ENCODE data around the gene ATXN10. TPM values are rescaled to one million over a fixed set of nuclear protein-coding genes. Genes with fewer than 3 reads are reported as not detected.
"Not testable (repeated sequence)": the region's sequence is repeated elsewhere in the genome, so short reads cannot be mapped to it uniquely, and the experiment has no call there.

The ATXN10 gene
- total RNA-seq, 1 donor from 2014 or later = 193 TPM

DNA sequence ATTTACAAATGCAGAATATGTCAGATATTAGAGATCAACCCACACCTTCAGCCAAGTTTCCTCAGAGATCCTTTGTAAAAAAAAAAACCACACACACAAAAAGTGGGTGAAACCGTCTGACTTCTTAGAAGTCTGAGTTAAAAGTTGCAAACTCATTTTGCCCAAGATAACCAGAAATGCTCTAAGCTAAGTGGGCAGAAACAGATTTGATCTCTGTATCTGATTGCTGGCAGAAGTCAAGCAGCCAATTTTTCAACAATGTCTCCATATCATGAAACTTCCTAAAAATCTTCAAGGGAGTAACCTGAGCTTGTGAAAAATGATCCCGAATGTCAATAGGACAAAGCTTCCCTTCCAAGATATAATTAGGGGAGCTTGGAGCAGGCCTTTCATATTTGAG, 28.6 kb upstream of the ATXN10 start:
- no peak for DNase-seq (ENCODE audit: low spot score)

DNA sequence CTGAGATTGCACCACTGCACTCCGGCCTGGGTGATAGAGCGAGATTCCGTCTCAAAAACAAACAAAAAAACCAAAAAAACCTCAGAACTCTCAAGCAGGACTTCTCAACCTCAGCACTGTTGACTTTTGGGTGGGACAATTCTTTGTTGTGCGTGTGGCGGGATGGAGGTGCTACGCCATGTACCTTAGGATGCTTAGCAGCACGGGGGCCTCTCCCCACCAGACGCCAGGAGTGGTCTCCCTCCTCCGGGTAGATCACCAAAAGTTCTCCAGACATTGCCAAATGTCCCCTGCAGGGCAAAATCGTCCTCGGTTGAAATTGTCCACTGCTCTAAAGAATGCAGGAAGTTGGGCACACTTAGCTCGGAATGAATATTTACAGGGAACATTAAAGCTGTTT, 26.9 kb upstream of the ATXN10 start:
- DNase-seq (ENCODE audit: low spot score) = no peak

DNA sequence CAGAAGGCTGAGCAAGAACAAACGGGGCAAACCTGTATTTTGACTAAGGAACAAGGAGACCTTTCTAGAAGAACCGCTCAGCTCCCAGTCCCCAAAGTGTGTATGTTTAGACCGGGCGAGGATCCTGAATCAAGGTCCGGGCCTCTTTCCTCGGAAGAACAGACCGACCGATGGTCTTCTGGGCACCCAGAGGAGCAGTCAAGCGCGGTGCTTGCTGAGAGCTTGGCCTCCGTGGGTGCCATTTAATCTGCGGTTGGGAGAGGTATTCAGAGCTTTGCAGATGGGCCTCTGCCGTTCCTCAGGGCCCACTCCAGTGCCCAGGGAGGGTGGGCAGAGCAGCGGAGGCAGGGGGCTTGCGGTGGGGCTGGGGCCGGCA, 26.5 kb upstream of the ATXN10 start:
- no peak for DNase-seq (ENCODE audit: low spot score)

DNA sequence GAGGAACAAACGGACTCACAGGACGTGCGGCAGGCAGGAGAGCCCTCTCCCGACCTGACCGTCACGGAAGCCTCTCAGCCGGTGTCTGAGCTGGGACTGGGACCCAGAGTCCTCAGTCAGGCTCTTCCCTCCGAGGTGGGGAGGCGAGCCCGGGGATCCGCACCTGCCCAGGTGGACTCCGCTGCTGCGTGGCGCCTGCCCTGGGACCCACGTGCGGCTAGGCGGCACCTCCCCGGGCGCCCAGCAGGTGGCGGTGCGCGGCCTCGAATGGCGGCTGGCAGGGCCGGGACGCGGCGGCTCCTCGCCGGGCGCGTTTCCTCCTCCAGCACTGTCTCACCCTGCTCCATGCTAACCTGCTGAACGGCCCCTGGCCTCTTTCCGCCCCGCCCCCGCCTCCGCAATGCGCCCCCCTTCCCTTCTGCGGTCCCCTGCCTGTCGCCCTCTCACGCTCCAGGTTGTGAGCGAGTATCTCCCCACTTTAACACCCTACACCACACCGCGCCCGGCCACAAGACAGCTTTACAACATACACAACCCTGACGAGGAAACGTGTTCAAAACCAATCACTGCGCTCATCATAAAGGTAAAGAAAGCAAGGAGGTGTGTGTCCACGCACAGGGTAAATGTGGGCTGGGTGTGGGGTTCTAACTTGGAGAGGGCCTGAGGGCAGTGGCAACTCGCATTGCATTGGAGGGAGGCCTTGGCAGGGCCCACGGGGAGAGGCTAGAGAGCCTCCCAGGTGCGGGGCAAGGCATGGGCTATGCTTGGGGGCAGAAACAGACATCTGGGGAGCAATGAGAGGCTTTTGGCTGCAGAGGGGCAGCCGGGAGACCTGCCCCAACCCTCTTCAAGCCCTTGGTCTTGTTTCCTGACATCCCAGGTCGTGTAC, 25.9 kb upstream of the ATXN10 start:
- DNase-seq (ENCODE audit: low spot score) = peak; percentile 82

GRCh38 chr22:45647532-45648225, 24.0 kb upstream of the ATXN10 start:
- no peak for DNase-seq (ENCODE audit: low spot score)

DNA sequence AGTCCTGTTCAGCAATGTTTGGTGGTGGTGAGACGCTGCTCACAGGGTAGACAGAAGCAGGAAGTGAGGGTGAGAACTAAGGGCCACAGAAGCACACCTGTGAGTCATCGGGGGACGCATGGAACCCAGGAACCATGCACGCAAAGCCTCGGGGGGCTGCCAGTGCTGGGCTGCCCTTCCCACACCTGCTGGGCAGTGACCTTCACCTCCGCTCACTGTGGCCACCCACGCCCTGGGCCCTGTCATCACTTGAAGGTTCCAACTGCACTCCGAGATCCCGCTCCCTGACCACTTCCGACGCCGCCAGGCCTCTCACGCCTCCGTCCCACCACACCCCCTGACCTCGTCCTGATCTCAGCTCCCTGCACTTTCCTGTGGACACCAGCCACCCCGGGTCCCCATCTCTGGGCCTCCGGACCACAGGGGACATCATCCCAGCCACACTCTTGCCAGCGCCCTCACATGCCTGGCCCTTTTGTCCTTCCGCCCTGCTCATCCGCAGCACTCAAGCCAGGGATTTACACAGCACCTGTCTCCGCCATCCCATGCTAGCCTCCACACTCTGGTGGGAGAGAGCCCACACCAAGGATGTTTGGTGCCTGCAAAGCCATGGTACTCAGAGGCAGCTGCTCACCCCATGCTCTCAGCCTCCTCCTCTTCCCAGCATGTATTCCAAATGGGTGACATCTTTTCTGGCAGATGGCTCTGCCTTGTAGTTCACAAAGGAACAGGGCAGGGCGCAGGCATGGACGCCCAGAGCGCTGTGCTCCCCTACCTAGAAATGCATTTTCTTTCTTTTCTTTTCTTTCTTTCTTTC, 23.1 kb upstream of the ATXN10 start:
- DNase-seq (ENCODE audit: low spot score) = no peak

GRCh38 chr22:45649809-45650208, 21.8 kb upstream of the ATXN10 start:
- DNase-seq (ENCODE audit: low spot score) = no peak

- no peak for DNase-seq (ENCODE audit: low spot score)
These were observed 20.9 kb upstream of the ATXN10 start for GRCh38 chr22:45650721-45651120.

DNA sequence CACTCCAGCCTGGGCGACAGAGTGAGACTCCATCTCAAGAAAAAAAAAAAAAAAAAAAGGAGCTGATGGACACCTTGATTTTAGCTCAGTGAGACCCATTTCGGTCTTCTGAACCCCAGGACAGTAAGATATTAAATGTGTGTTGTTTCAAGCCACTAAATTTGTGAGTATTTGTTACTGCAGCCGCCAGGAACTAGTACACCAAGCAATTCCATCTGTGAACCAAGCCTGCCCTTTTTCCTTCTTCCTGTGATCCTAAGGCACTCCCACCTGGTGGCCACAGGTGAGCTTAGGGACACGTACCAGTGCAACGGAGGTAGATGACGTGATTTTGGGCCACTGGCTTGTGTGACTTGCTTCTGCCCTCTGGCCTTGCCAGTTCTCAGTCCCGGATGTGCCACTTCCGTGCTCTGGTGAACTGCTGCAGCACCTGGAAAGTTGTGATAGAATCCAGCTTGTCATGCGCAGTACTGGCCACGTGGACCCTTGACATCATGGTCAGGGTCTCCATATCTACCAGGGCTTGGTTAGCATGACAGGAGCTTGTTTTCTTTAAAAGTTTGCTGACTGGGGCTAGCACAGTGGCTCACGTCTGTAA, 19.6 kb upstream of the ATXN10 start:
- DNase-seq (ENCODE audit: low spot score) = no peak

GRCh38 chr22:45656577-45656976, 15.1 kb upstream of the ATXN10 start:
- DNase-seq (ENCODE audit: low spot score) = no peak

DNA sequence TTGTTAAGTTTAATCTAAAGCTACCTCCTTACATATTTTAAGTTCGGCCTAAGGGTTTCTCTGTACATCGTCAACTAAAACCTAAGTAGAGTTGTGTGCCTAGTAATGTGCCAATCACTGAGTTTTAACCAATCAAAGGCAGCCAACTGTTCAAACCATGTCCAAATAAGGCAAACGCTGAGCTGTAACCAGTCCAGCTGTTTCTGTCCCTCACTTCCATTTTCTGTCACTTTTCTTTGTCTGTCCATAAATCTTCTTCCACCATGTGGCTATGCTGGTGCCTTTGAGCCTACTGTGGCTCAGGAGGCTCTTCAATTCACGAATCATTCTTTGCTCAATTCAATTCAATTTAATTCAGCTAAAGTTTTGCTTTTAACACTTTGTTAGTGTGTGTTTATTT, 13.9 kb upstream of the ATXN10 start:
- no peak for DNase-seq (ENCODE audit: low spot score)

DNA sequence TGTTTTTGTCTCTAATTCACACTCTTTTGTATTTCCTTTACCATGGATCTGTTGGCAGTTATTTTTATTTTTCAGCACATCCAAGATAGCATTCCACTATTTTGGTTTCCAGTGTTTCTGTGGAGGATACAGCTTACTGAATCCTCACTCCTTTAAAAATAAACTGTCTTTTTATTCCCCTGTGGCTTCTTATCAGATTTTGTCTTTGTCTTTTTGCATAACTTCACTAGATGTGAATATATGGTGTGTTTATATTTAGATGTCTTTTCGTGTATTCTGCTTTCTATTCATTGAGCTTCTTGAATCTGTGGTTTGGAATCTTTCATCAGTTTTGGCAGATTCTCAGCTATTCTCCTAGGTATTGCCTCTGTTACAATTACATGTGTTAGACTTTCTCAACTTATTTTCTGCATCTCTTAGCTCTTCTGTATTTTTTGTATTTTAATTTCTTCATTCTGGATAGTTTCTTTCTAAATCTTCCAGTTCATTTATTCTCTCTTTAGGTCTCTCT, 7.4 kb upstream of the ATXN10 start:
- no peak for DNase-seq (ENCODE audit: low spot score)

- no peak for DNase-seq (ENCODE audit: low spot score)
These were observed 4.1 kb upstream of the ATXN10 start for GRCh38 chr22:45667486-45667885.

DNA sequence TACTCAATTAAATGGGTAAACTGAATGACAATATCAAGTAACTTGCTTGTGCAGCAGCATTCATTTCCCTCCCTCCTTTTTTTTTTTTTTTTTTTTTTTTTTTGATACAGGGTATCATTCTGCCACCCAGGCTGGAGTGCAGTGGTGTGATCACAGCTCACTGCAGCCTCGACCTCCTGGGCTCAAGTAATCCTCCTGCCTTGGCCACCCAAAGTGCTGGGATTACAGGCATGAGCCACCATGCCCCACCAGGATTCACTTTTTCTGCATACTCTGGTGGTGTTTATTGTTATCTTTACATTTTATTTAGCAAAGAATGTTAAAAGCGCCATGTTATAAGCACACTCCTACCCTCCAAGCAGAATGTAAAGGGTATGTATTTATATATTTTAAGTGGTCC, 1.3 kb upstream of the ATXN10 start:
- not testable (repeated sequence) for DNase-seq (ENCODE audit: low spot score)

- no peak for DNase-seq (ENCODE audit: low spot score)
These were observed 452 bp upstream of the ATXN10 start for GRCh38 chr22:45670981-45671782.

- no peak for DNase-seq (ENCODE audit: low spot score)
These were observed 1.2 kb downstream of the ATXN10 start for GRCh38 chr22:45672564-45673481.

- DNase-seq (ENCODE audit: low spot score) = no peak
These were observed 2.0 kb downstream of the ATXN10 start for GRCh38 chr22:45673482-45674175.

DNA sequence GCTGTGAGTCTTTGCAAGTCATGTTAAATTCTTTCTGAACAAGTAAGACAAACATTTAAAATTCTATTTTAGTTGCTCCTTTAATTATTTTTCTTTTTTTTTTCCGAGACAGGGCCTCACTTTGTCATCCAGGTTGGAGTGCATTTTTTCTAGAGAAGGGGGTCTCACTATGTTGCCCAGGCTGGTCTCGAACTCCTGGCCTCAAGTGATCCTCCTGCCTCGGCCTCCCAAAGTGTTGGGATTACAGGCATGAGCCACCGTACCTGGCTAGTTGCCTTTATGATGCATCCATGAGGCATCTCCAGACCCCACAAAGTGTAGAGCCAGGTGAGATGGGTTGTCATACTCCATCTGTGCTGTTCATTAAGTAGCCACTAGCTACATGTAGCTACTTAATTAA, 4.4 kb downstream of the ATXN10 start:
- DNase-seq (ENCODE audit: low spot score) = no peak

- DNase-seq (ENCODE audit: low spot score) = no peak
These were observed 5.4 kb downstream of the ATXN10 start for GRCh38 chr22:45677063-45677462.
